Measurements from ENCODE around the gene GLIS1.

The GLIS1 gene

GRCh38 chr1:53583021-53583867 lies 155.7 kb downstream of the GLIS1 start:
- no peak for DNase-seq (ENCODE audit: low read depth in 2 of 3, low spot score in 2 of 3)

GRCh38 chr1:53582211-53583020 lies 156.5 kb downstream of the GLIS1 start:
- no peak for DNase-seq (ENCODE audit: low read depth in 2 of 3, low spot score in 2 of 3)

GRCh38 chr1:53581476-53581875 lies 157.5 kb downstream of the GLIS1 start:
- no peak for DNase-seq (ENCODE audit: low read depth in 2 of 3, low spot score in 2 of 3)

- no peak for DNase-seq (ENCODE audit: low read depth in 2 of 3, low spot score in 2 of 3)
Observed at GRCh38 chr1:53580739-53581475, 158.1 kb downstream of the GLIS1 start.

GRCh38 chr1:53580009-53580400 lies 159.0 kb downstream of the GLIS1 start:
- DNase-seq (ENCODE audit: low read depth in 2 of 3, low spot score in 2 of 3): no peak

GRCh38 chr1:53579221-53580008 lies 159.5 kb downstream of the GLIS1 start:
- no peak for DNase-seq (ENCODE audit: low read depth in 2 of 3, low spot score in 2 of 3)

- DNase-seq (ENCODE audit: low read depth in 2 of 3, low spot score in 2 of 3): no peak
Observed at GRCh38 chr1:53578358-53578757, 160.6 kb downstream of the GLIS1 start.

- no peak for DNase-seq (ENCODE audit: low read depth in 2 of 3, low spot score in 2 of 3)
Observed at GRCh38 chr1:53577761-53578100, 161.2 kb downstream of the GLIS1 start.

- no peak for DNase-seq (ENCODE audit: low read depth in 2 of 3, low spot score in 2 of 3)
Observed at GRCh38 chr1:53576866-53577760, 161.9 kb downstream of the GLIS1 start.

- no peak for DNase-seq (ENCODE audit: low read depth in 2 of 3, low spot score in 2 of 3)
Observed at GRCh38 chr1:53576381-53576801, 162.6 kb downstream of the GLIS1 start.

- DNase-seq (ENCODE audit: low read depth in 2 of 3, low spot score in 2 of 3): no peak
Observed at GRCh38 chr1:53575955-53576320, 163.0 kb downstream of the GLIS1 start.

GRCh38 chr1:53575141-53575954 lies 163.6 kb downstream of the GLIS1 start:
- DNase-seq (ENCODE audit: low read depth in 2 of 3, low spot score in 2 of 3): no peak

GRCh38 chr1:53574621-53575020 lies 164.3 kb downstream of the GLIS1 start:
- no peak for DNase-seq (ENCODE audit: low read depth in 2 of 3, low spot score in 2 of 3)

- DNase-seq (ENCODE audit: low read depth in 2 of 3, low spot score in 2 of 3): no peak
Observed at GRCh38 chr1:53573931-53574330, 165.0 kb downstream of the GLIS1 start.

- DNase-seq (ENCODE audit: low read depth in 2 of 3, low spot score in 2 of 3): no peak
Observed at GRCh38 chr1:53573522-53573921, 165.4 kb downstream of the GLIS1 start.

- no peak for DNase-seq (ENCODE audit: low read depth in 2 of 3, low spot score in 2 of 3)
Observed at GRCh38 chr1:53572815-53573173, 166.2 kb downstream of the GLIS1 start.

GRCh38 chr1:53572065-53572814 lies 166.7 kb downstream of the GLIS1 start:
- no peak for DNase-seq (ENCODE audit: low read depth in 2 of 3, low spot score in 2 of 3)

GRCh38 chr1:53568540-53568939 lies 170.4 kb downstream of the GLIS1 start:
- DNase-seq (ENCODE audit: low read depth in 2 of 3, low spot score in 2 of 3): no peak
